Hepatocyte (in vitro differentiated cells): ENCODE results near the gene SLC38A10.

Source experiments
- EZH2 ChIP-seq: fragments of 200-600 bp; sonication (generic); IDR thresholded peaks from 2 replicates; pipeline ENCODE4 v1.6.1; 2016; ENCODE audit warnings: antibody characterized with exemption, mild to moderate bottlenecking, borderline replicate concordance
- TF ChIP-seq, protein P1 (sequence below): fragments of 200-600 bp; sonication (generic); IDR thresholded peaks from 2 replicates; pipeline ENCODE4 v1.5.1; 2016; ENCODE audit warnings: antibody characterized with exemption, mild to moderate bottlenecking; ENCODE audit not compliant: poor library complexity

DNA sequence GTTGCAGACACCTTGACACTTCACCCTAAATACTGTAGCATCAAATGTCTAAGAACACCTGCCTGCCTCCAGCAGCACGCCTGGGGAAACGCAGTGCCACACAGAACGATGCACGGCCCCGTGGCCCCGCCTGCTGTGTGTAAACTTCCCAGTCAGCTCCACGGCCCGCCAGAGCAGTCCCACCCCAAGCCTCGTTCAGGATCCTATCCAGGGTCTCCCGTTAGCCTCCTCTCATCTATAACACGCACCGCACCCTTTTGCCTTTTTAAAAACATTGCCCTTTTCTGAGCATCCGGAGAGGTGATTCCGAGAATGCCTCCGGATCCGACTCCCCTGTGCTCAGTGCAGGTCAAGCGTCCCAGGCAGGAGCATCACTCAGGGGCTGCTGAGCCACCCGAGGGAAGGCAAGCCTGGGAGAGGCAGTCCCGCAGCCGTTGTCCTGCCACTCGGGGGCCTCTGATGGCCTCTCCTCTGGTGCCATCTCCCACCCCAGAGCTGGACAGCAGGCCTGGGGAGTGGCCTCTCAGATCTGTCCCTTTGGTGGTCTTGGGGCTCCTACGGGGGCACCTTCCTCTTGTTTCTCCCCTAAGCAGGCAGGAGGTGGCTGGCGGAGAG is 37.9 kb upstream of the SLC38A10 start:
- TF ChIP-seq, protein P1, sequence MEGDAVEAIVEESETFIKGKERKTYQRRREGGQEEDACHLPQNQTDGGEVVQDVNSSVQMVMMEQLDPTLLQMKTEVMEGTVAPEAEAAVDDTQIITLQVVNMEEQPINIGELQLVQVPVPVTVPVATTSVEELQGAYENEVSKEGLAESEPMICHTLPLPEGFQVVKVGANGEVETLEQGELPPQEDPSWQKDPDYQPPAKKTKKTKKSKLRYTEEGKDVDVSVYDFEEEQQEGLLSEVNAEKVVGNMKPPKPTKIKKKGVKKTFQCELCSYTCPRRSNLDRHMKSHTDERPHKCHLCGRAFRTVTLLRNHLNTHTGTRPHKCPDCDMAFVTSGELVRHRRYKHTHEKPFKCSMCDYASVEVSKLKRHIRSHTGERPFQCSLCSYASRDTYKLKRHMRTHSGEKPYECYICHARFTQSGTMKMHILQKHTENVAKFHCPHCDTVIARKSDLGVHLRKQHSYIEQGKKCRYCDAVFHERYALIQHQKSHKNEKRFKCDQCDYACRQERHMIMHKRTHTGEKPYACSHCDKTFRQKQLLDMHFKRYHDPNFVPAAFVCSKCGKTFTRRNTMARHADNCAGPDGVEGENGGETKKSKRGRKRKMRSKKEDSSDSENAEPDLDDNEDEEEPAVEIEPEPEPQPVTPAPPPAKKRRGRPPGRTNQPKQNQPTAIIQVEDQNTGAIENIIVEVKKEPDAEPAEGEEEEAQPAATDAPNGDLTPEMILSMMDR = no peak
- TF ChIP-seq EZH2 = no peak
